PC-9 (cell line): ENCODE results near the gene ZNF219. TPM values are rescaled to one million over a fixed set of nuclear protein-coding genes. Genes with fewer than 3 reads are reported as not detected.

Experiments
- BruUV-seq: library from RNA; stranded (reverse); fragments of 400-500 nt; replicated peaks from 2 replicates; lab custom pipeline; 2021; lab: Mats Ljungman, UMichigan
- CTCF ChIA-PET: fragments of 300-600 bp; sonication (Branson Sonifier 250); formaldehyde crosslinking; loops from one replicate; lab custom pipeline; 2022; ENCODE audit warnings: antibody characterized with exemption; lab: Charles Lee
- POLR2A ChIA-PET: fragments of 300-600 bp; sonication (Branson Sonifier 250); formaldehyde crosslinking; loops from one replicate; lab custom pipeline; 2022; ENCODE audit warnings: antibody characterized with exemption; ENCODE audit not compliant: unreplicated experiment; lab: Charles Lee
- DNase-seq, 2 experiments: peaks; one replicate each; pipeline versions ENCODE4 v3.0.0 to v3.0.0-alpha.2; 2015 to 2022; ENCODE audit warnings: mixed read lengths in 1 of 2
- H2AFZ ChIP-seq: fragments of 200-600 bp; sonication (generic); 2 replicates; pipeline ENCODE4 v1.8.1; 2017; ENCODE audit warnings: antibody characterized with exemption
- H3F3A ChIP-seq: fragments of 200-600 bp; sonication (generic); 2 replicates; pipeline ENCODE4 v1.8.1; 2017; ENCODE audit warnings: antibody characterized with exemption, mild to moderate bottlenecking, low read depth; ENCODE audit not compliant: insufficient read depth
- H3K27ac ChIP-seq: fragments of 200-600 bp; sonication (generic); 2 replicates; pipeline ENCODE4 v1.6.1; 2016; ENCODE audit warnings: mixed run types
- H3K27me3 ChIP-seq: fragments of 200-600 bp; sonication (generic); 2 replicates; pipeline ENCODE4 v1.6.1; 2016; ENCODE audit warnings: low read depth, mixed run types; ENCODE audit not compliant: insufficient read depth
- H3K36me3 ChIP-seq: fragments of 200-600 bp; sonication (generic); 2 replicates; pipeline ENCODE4 v1.6.1; 2016; ENCODE audit warnings: low read depth, mixed run types
- H3K4me1 ChIP-seq: fragments of 200-600 bp; sonication (generic); replicated peaks from 2 replicates; pipeline ENCODE4 v1.6.1; 2016; ENCODE audit warnings: mixed run types; ENCODE audit not compliant: insufficient read depth
- H3K4me2 ChIP-seq: fragments of 200-600 bp; sonication (generic); 2 replicates; pipeline ENCODE4 v1.6.1; 2017; ENCODE audit warnings: mixed run types
- H3K4me3 ChIP-seq: fragments of 200-600 bp; sonication (generic); 2 replicates; pipeline ENCODE4 v1.6.1; 2016; ENCODE audit warnings: mixed run types
- H3K79me2 ChIP-seq: fragments of 200-600 bp; sonication (generic); 2 replicates; pipeline ENCODE4 v1.6.1; 2017; ENCODE audit warnings: low read depth, mixed run types
- H3K9me2 ChIP-seq: fragments of 200-600 bp; sonication (generic); 2 replicates; pipeline ENCODE4 v1.8.1; 2017; ENCODE audit warnings: mild to moderate bottlenecking; ENCODE audit not compliant: insufficient read depth
- H3K9me3 ChIP-seq: fragments of 200-600 bp; sonication (generic); 2 replicates; pipeline ENCODE4 v1.8.1; 2016; ENCODE audit warnings: low read depth; ENCODE audit not compliant: insufficient read depth
- H4K20me1 ChIP-seq: fragments of 200-600 bp; sonication (generic); 2 replicates; pipeline ENCODE4 v1.8.1; 2017; ENCODE audit not compliant: insufficient read depth
- CTCF ChIP-seq: fragments of 200-600 bp; sonication (generic); conservative IDR thresholded peaks from 2 replicates; pipeline ENCODE4 v1.6.1; 2017; ENCODE audit warnings: mixed run types, antibody characterized with exemption, mild to moderate bottlenecking, moderate library complexity
- EZH2 ChIP-seq: fragments of 200-600 bp; sonication (generic); IDR thresholded peaks from 2 replicates; pipeline ENCODE4 v1.8.0; 2017; ENCODE audit warnings: antibody characterized with exemption, low read depth
- intact Hi-C: fragments of 100-400 bp; cut with micrococcal nuclease; formaldehyde crosslinking; loops from one replicate; pipeline ENCODE4 v1.10.0; 2022; ENCODE audit not compliant: unreplicated experiment
- total RNA-seq: library from RNA; stranded (reverse); gene quantifications from 2 replicates; pipeline ENCODE4 v1.2.3, GENCODE V29; 2021

The ZNF219 gene
- total RNA-seq, 1 experiment from 2014 or later = 25.3 TPM

GRCh38 chr14:21121122-21121521 is 22.7 kb upstream of the ZNF219 start:
- Histone ChIP-seq H3K9me3 (no peaks in the 10 kb centered on the region), H3K27me3 (no peaks in the 10 kb centered on the region), H3K9me2 (no peaks in the 10 kb centered on the region), H3F3A (no peaks in the 10 kb centered on the region), H4K20me1 (no peaks in the 10 kb centered on the region), H2AFZ (no peak overlapping the region), H3K36me3 (no peaks in the 10 kb centered on the region), H3K4me2 (no peak overlapping the region), H3K27ac (no peak overlapping the region), H3K79me2 (no peaks in the 10 kb centered on the region), H3K4me1 (no peaks in the 10 kb centered on the region), H3K4me3 (no peak overlapping the region)
- TF ChIP-seq EZH2 = no peak
- ChIA-PET CTCF (no interaction called here), POLR2A (no interaction called here)
- BruUV-seq = no TSS peak
- DNase-seq = no peak
- intact Hi-C loops = no loop called here

- intact Hi-C loops = no loop called here
- no TSS peak for BruUV-seq
- Histone ChIP-seq H3K4me3 (no peak overlapping the region), H3K27ac (no peak overlapping the region), H3F3A (no peaks in the 10 kb centered on the region), H3K4me2 (no peak overlapping the region), H2AFZ (no peak overlapping the region), H3K9me2 (no peaks in the 10 kb centered on the region), H3K79me2 (no peaks in the 10 kb centered on the region), H3K9me3 (no peaks in the 10 kb centered on the region), H4K20me1 (no peaks in the 10 kb centered on the region), H3K27me3 (no peaks in the 10 kb centered on the region), H3K36me3 (no peaks in the 10 kb centered on the region), H3K4me1 (no peaks in the 10 kb centered on the region)
- ChIA-PET POLR2A (no interaction called here), CTCF (no interaction called here)
- TF ChIP-seq CTCF (no peak), EZH2 (no peak)
- DNase-seq = no peak
These were observed 22.2 kb upstream of the ZNF219 start for GRCh38 chr14:21120686-21121085.

- Histone ChIP-seq H3K27me3 (no peaks in the 10 kb centered on the region), H2AFZ (no peak overlapping the region), H3K36me3 (no peaks in the 10 kb centered on the region), H3K9me3 (no peaks in the 10 kb centered on the region), H3K9me2 (no peaks in the 10 kb centered on the region), H3K4me3 (no peak overlapping the region), H3K4me2 (no peak overlapping the region), H3K4me1 (no peaks in the 10 kb centered on the region), H4K20me1 (no peaks in the 10 kb centered on the region), H3K27ac (no peak overlapping the region), H3F3A (no peaks in the 10 kb centered on the region), H3K79me2 (no peaks in the 10 kb centered on the region)
- DNase-seq = no peak
- no peak for TF ChIP-seq CTCF
- TF ChIP-seq EZH2 = no peak
- BruUV-seq = no TSS peak
- POLR2A ChIA-PET = no interaction called here
- CTCF ChIA-PET = no interaction called here
- intact Hi-C loops = no loop called here
These were observed 20.5 kb upstream of the ZNF219 start for GRCh38 chr14:21118933-21119332.

GRCh38 chr14:21113369-21113768 is 14.9 kb upstream of the ZNF219 start:
- TF ChIP-seq EZH2 = no peak
- TF ChIP-seq CTCF = no peak
- no peaks in the 10 kb centered on the region for H3F3A ChIP-seq
- no peaks in the 10 kb centered on the region for H3K9me3 ChIP-seq
- intact Hi-C loops = no loop called here
- no peaks in the 10 kb centered on the region for H3K4me1 ChIP-seq
- H3K9me2 ChIP-seq = no peaks in the 10 kb centered on the region
- no peaks in the 10 kb centered on the region for H3K27me3 ChIP-seq
- no peaks in the 10 kb centered on the region for H4K20me1 ChIP-seq
- H3K4me3 ChIP-seq = no peak overlapping the region
- ChIA-PET POLR2A (no interaction called here), CTCF (no interaction called here)
- no peak overlapping the region for H3K4me2 ChIP-seq
- H3K36me3 ChIP-seq = no peaks in the 10 kb centered on the region
- DNase-seq = no peak
- H2AFZ ChIP-seq = no peak overlapping the region
- BruUV-seq = no TSS peak
- H3K79me2 ChIP-seq = no peaks in the 10 kb centered on the region
- H3K27ac ChIP-seq = no peak overlapping the region
